Measurements from ENCODE around the gene SIM2. TPM values are rescaled to one million over a fixed set of nuclear protein-coding genes. Genes with fewer than 3 reads are reported as not detected.

SIM2 gene
- total and polyA plus RNA-seq, 7 experiments from 2014 or later, result 0.12 TPM; not detected in 6

DNA sequence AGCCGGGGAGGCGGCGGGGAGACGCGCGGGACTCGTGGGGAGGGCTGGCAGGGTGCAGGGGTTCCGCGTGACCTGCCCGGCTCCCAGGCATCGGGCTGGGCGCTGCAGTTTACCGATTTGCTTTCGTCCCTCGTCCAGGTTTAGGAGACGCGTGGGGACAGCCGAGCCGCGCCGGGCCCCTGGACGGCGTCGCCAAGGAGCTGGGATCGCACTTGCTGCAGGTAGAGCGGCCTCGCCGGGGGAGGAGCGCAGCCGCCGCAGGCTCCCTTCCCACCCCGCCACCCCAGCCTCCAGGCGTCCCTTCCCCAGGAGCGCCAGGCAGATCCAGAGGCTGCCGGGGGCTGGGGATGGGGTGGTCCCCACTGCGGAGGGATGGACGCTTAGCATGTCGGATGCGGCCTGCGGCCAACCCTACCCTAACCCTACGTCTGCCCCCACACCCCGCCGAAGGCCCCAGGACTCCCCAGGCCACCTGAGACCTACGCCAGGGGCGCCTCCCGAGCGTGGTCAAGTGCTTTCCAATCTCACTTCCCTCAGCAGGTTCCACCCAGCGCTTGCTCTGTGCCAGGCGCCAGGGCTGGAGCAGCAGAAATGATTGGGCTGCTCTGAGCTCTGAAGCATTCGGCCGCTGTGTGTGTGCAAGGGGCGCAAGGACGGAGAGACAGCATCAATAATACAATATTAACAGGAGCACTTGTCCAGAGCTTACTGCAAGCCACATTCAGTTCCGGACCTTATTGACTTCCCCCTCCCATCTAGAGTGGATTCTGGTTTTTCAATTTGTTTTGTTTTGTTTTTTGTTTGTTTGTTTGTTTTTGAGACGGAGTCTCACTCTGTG, 10.3 kb downstream of the SIM2 start:
- Histone ChIP-seq H3K4me1 (ENCODE audit: control insufficient read depth in 2 of 2, insufficient read depth in 2 of 2, low read length in 2 of 2) (peaks cover 0 to 31% of the 10 kb centered on the region in 2 donors), H3K4me3 (ENCODE audit: low read length) (no peak overlapping the region), H3K27ac (ENCODE audit: low read depth, low read length) (no peak overlapping the region), H3K36me3 (ENCODE audit: control insufficient read depth in 2 of 3, insufficient read depth in 3 of 3, low read length in 3 of 3) (no peaks in the 10 kb centered on the region), H3K9me3 (ENCODE audit: control insufficient read depth in 2 of 3, low read length in 3 of 3) (no peaks in the 10 kb centered on the region), H3K27me3 (ENCODE audit: control insufficient read depth in 2 of 2, insufficient read depth in 2 of 2, low read length in 2 of 2) (peaks cover 0 to 32% of the 10 kb centered on the region in 2 donors)
- ChIA-PET POLR2A (no interaction called here), CTCF (no interaction called here)
- no peak for DNase-seq
- H3K27ac Mint-ChIP-seq, result no peak overlapping the region
- peaks cover 0 to 6% (median 0%) of the 10 kb centered on the region in 11 donors for H3K9me3 Mint-ChIP-seq
- H3K4me1 Mint-ChIP-seq, result peaks cover 8 to 53% (median 44%) of the 10 kb centered on the region in 7 donors
- peak overlapping the region in 9 of 10 donors; percentile 32 to 79 (median 62) for H3K4me3 Mint-ChIP-seq
- no peak for ATAC-seq
- peaks cover 0 to 1% (median 0%) of the 10 kb centered on the region in 5 donors for H3K36me3 Mint-ChIP-seq
- intact Hi-C loops (cut with micrococcal nuclease), result no loop called here
- H3K27me3 Mint-ChIP-seq, result peaks cover 75 to 84% (median 80%) of the 10 kb centered on the region in 5 donors

DNA sequence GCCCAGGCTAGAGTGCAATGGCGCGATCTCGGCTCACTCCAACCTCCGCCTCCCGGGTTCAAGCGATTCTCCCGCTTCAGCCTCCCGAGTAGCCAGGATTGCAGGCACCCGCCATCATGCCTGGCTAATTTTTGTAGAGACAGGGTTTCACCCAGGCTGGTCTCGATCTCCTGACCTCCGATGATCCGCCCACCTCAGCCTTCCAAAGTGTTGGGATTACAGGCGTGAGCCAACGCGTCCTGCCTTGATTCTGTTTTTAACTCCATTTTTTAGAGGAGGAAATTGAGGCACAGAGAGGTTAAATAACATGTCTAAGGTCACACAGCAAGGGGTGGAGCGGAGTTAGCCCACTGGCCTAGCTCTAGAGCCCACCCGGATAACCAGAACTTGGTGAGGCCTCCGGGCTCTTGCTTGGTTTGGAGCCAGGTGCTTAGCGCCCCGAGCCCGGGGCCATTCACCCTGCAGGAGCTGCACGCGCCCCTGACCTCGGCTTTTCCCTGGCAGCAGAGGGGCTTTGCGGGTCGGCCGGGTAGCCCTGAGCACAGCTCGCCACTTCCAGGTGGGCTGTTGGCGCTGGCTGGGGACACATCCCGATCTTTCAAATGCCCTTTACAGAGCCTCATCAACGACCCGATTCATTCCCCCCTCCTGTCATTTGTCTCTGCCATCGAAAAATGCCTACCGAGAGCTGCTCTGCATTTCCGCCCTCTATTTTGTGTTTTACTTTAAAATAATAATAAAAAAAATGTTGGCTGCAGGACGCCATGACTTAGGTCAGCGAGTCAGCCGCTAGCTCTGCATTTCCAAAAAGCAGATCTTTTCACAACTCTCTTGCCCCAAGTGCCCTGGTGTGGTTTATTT, 11.2 kb downstream of the SIM2 start:
- no peak overlapping the region for H3K27ac Mint-ChIP-seq
- intact Hi-C loops (cut with micrococcal nuclease), result no loop called here

GRCh38 chr21:36710729-36711048, 11.8 kb downstream of the SIM2 start:
- Mint-ChIP-seq H3K36me3 (peaks cover 0 to 1% (median 0%) of the 10 kb centered on the region in 5 donors), H3K27ac (no peak overlapping the region), H3K9me3 (peaks cover 0 to 6% (median 0%) of the 10 kb centered on the region in 11 donors), H3K4me3 (peak overlapping the region in 6 of 10 donors; percentile 8 to 79 (median 40)), H3K4me1 (peaks cover 4 to 40% (median 34%) of the 10 kb centered on the region in 7 donors), H3K27me3 (peaks cover 80 to 88% (median 84%) of the 10 kb centered on the region in 5 donors)
- intact Hi-C loops (cut with micrococcal nuclease), result no loop called here
- H3K27me3 ChIP-seq (ENCODE audit: control insufficient read depth in 2 of 2, insufficient read depth in 2 of 2, low read length in 2 of 2), result peaks cover 0 to 29% of the 10 kb centered on the region in 2 donors
- no peak overlapping the region for H3K27ac ChIP-seq (ENCODE audit: low read depth, low read length)
- DNase-seq, result no peak
- ATAC-seq, result no peak
- no peaks in the 10 kb centered on the region for H3K36me3 ChIP-seq (ENCODE audit: control insufficient read depth in 2 of 3, insufficient read depth in 3 of 3, low read length in 3 of 3)
- ChIA-PET POLR2A (no interaction called here), CTCF (no interaction called here)
- H3K9me3 ChIP-seq (ENCODE audit: control insufficient read depth in 2 of 3, low read length in 3 of 3), result no peaks in the 10 kb centered on the region
- H3K4me1 ChIP-seq (ENCODE audit: control insufficient read depth in 2 of 2, insufficient read depth in 2 of 2, low read length in 2 of 2), result peaks cover 0 to 27% of the 10 kb centered on the region in 2 donors
- no peak overlapping the region for H3K4me3 ChIP-seq (ENCODE audit: low read length)

More for the DNA sequence above, 11.2 kb downstream of the SIM2 start:
- Histone ChIP-seq H3K4me3 (ENCODE audit: low read length) (no peak overlapping the region), H3K27me3 (ENCODE audit: control insufficient read depth in 2 of 2, insufficient read depth in 2 of 2, low read length in 2 of 2) (peaks cover 0 to 31% of the 10 kb centered on the region in 2 donors), H3K27ac (ENCODE audit: low read depth, low read length) (no peak overlapping the region), H3K36me3 (ENCODE audit: control insufficient read depth in 2 of 3, insufficient read depth in 3 of 3, low read length in 3 of 3) (no peaks in the 10 kb centered on the region), H3K4me1 (ENCODE audit: control insufficient read depth in 2 of 2, insufficient read depth in 2 of 2, low read length in 2 of 2) (peaks cover 0 to 31% of the 10 kb centered on the region in 2 donors), H3K9me3 (ENCODE audit: control insufficient read depth in 2 of 3, low read length in 3 of 3) (no peaks in the 10 kb centered on the region)
- peaks cover 0 to 6% (median 0%) of the 10 kb centered on the region in 11 donors for H3K9me3 Mint-ChIP-seq
- peaks cover 81 to 88% (median 82%) of the 10 kb centered on the region in 5 donors for H3K27me3 Mint-ChIP-seq
- H3K4me3 Mint-ChIP-seq, result peak overlapping the region in 8 of 10 donors; percentile 32 to 79 (median 53)
- CTCF ChIA-PET, result no interaction called here
- H3K4me1 Mint-ChIP-seq, result peaks cover 5 to 46% (median 39%) of the 10 kb centered on the region in 7 donors
- peaks cover 0 to 1% (median 0%) of the 10 kb centered on the region in 5 donors for H3K36me3 Mint-ChIP-seq
- ATAC-seq (no peak), DNase-seq (no peak)
- POLR2A ChIA-PET, result no interaction called here

- no peak overlapping the region for H3K27ac ChIP-seq (ENCODE audit: low read depth, low read length)
- H3K4me1 ChIP-seq (ENCODE audit: control insufficient read depth in 2 of 2, insufficient read depth in 2 of 2, low read length in 2 of 2), result peaks cover 0 to under 1% of the 10 kb centered on the region in 2 donors
- peaks cover 0 to 2% (median 0%) of the 10 kb centered on the region in 5 donors for H3K36me3 Mint-ChIP-seq
- DNase-seq (no peak), ATAC-seq (no peak)
- ChIA-PET CTCF (no interaction called here), POLR2A (no interaction called here)
- peaks cover 73 to 85% (median 81%) of the 10 kb centered on the region in 5 donors for H3K27me3 Mint-ChIP-seq
- no peak overlapping the region for H3K4me3 ChIP-seq (ENCODE audit: low read length)
- H3K9me3 ChIP-seq (ENCODE audit: control insufficient read depth in 2 of 3, low read length in 3 of 3), result no peaks in the 10 kb centered on the region
- intact Hi-C loops (cut with micrococcal nuclease), result loop anchor here in 1 of 2 donors (2.0 kb wide), 1 partner anchor 23 kb away; no protein-coding TSS in a partner anchor
- no peak overlapping the region for H3K4me3 Mint-ChIP-seq
- peaks cover 0 to 15% of the 10 kb centered on the region in 2 donors for H3K27me3 ChIP-seq (ENCODE audit: control insufficient read depth in 2 of 2, insufficient read depth in 2 of 2, low read length in 2 of 2)
- H3K27ac Mint-ChIP-seq, result no peak overlapping the region
- H3K9me3 Mint-ChIP-seq, result peaks cover 0 to 6% (median 0%) of the 10 kb centered on the region in 11 donors
- peaks cover 0 to 15% (median 10%) of the 10 kb centered on the region in 7 donors for H3K4me1 Mint-ChIP-seq
- H3K36me3 ChIP-seq (ENCODE audit: control insufficient read depth in 2 of 3, insufficient read depth in 3 of 3, low read length in 3 of 3), result no peaks in the 10 kb centered on the region
These were observed 14.8 kb downstream of the SIM2 start for GRCh38 chr21:36713746-36714145.

- no peak overlapping the region for H3K27ac ChIP-seq (ENCODE audit: low read depth, low read length)
- DNase-seq (no peak), ATAC-seq (no peak)
- H3K4me3 ChIP-seq (ENCODE audit: low read length), result no peak overlapping the region
- H3K36me3 Mint-ChIP-seq, result peaks cover 0 to 3% (median 0%) of the 10 kb centered on the region in 5 donors
- H3K9me3 Mint-ChIP-seq, result peaks cover 0 to 6% (median 0%) of the 10 kb centered on the region in 11 donors
- POLR2A ChIA-PET, result no interaction called here
- H3K27me3 Mint-ChIP-seq, result peaks cover 67 to 78% (median 71%) of the 10 kb centered on the region in 5 donors
- no peak overlapping the region for H3K27ac Mint-ChIP-seq
- H3K9me3 ChIP-seq (ENCODE audit: control insufficient read depth in 2 of 3, low read length in 3 of 3), result no peaks in the 10 kb centered on the region
- H3K4me3 Mint-ChIP-seq, result no peak overlapping the region
- H3K27me3 ChIP-seq (ENCODE audit: control insufficient read depth in 2 of 2, insufficient read depth in 2 of 2, low read length in 2 of 2), result peaks cover 0 to 7% of the 10 kb centered on the region in 2 donors
- H3K36me3 ChIP-seq (ENCODE audit: control insufficient read depth in 2 of 3, insufficient read depth in 3 of 3, low read length in 3 of 3), result no peaks in the 10 kb centered on the region
- H3K4me1 ChIP-seq (ENCODE audit: control insufficient read depth in 2 of 2, insufficient read depth in 2 of 2, low read length in 2 of 2), result no peaks in the 10 kb centered on the region
- intact Hi-C loops (cut with micrococcal nuclease), result no loop called here
- CTCF ChIA-PET, result no interaction called here
- peaks cover 0 to 2% (median 0%) of the 10 kb centered on the region in 7 donors for H3K4me1 Mint-ChIP-seq
These were observed 17.5 kb downstream of the SIM2 start for GRCh38 chr21:36716387-36716786.

DNA sequence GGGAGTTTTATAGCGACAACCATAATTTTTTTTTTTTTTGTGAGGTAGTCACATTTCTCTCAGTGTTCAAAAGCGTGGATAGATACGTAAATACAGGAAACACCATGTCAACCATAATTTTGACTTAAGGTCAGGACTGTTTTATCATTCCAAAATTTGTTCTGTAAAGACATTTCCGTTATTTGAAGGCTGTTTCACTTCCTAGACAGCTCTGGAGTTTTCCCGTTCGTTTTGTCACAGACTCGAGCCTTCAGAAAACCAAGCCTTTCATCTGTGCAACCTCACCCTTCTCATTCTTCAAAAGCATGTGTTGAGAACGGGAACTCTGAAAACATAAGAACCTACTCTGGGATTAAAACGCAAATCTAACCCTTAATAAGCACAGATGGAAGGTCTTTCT, 17.9 kb downstream of the SIM2 start:
- no peak overlapping the region for H3K4me3 Mint-ChIP-seq
- ChIA-PET POLR2A (no interaction called here), CTCF (no interaction called here)
- Histone ChIP-seq H3K27me3 (ENCODE audit: control insufficient read depth in 2 of 2, insufficient read depth in 2 of 2, low read length in 2 of 2) (peaks cover 0 to 7% of the 10 kb centered on the region in 2 donors), H3K9me3 (ENCODE audit: control insufficient read depth in 2 of 3, low read length in 3 of 3) (no peaks in the 10 kb centered on the region), H3K4me3 (ENCODE audit: low read length) (no peak overlapping the region), H3K27ac (ENCODE audit: low read depth, low read length) (no peak overlapping the region), H3K36me3 (ENCODE audit: control insufficient read depth in 2 of 3, insufficient read depth in 3 of 3, low read length in 3 of 3) (no peaks in the 10 kb centered on the region), H3K4me1 (ENCODE audit: control insufficient read depth in 2 of 2, insufficient read depth in 2 of 2, low read length in 2 of 2) (no peaks in the 10 kb centered on the region)
- peaks cover 0 to 2% (median 0%) of the 10 kb centered on the region in 7 donors for H3K4me1 Mint-ChIP-seq
- DNase-seq (no peak), ATAC-seq (no peak)
- peaks cover 0 to 6% (median 0%) of the 10 kb centered on the region in 11 donors for H3K9me3 Mint-ChIP-seq
- H3K27ac Mint-ChIP-seq, result no peak overlapping the region
- peaks cover 64 to 77% (median 67%) of the 10 kb centered on the region in 5 donors for H3K27me3 Mint-ChIP-seq
- H3K36me3 Mint-ChIP-seq, result peaks cover 0 to 3% (median 0%) of the 10 kb centered on the region in 5 donors
- intact Hi-C loops (cut with micrococcal nuclease), result no loop called here
